K562 (cell line): Measurements from ENCODE around the gene YOD1. TPM values are rescaled to one million over a fixed set of nuclear protein-coding genes. Genes with fewer than 3 reads are reported as not detected.

Experiments used
- ATAC-seq: fragments of 200-7000 bp; cut with Tn5 transposase; 3 replicates; pipeline ENCODE4 v1.9.1; 2020; ENCODE audit warnings: moderate library complexity
- BruUV-seq: library from RNA; stranded (reverse); fragments of 400-500 nt; replicated peaks from 2 replicates; lab custom pipeline; 2021; lab: Mats Ljungman, UMichigan
- CTCF ChIA-PET: fragments of 300-600 bp; formaldehyde crosslinking; extraction: SDS; loops from one replicate; lab custom pipeline; 2021; ENCODE audit warnings: low intra/inter-chr PET ratio; lab: Yijun Ruan, JAX
- POLR2A ChIA-PET: fragments of 300-600, 350-650 bp; sonication (Branson Sonifier 250); formaldehyde crosslinking; extraction: SDS; loops from one replicate; lab custom pipeline; 2021; ENCODE audit warnings: antibody characterized with exemption, inconsistent platforms; lab: Yijun Ruan, JAX
- DNase-seq, 4 experiments: peaks; one replicate each; pipeline versions ENCODE4 v3.0.0 to v3.0.0-alpha.2; 2011 to 2018; ENCODE audit warnings: low spot score in 3 of 4, mixed read lengths in 3 of 4; ENCODE audit errors: extremely low read depth in 1 of 4
- FAIRE-seq: peaks from 2 replicates; lab custom pipeline; 2011; peaks lifted over from hg19 to GRCh38; lab: Jason Lieb, UNC
- H2AFZ ChIP-seq: 2 replicates; pipeline ENCODE4 v1.6.0; 2011; ENCODE audit warnings: low read depth, low read length, control low read depth, inconsistent platforms
- H3K27ac ChIP-seq: fragments of 200-600 bp; 3 replicates; pipeline ENCODE4 v1.8.0; 2011; ENCODE audit warnings: low read depth, mild to moderate bottlenecking, control low read depth, inconsistent platforms, low read length, moderate library complexity, mixed read lengths; ENCODE audit errors: extremely low read depth
- H3K27me3 ChIP-seq, 2 experiments: fragments of 300-600 bp in 1 of 2; 2 replicates in 1 of 2; 3 replicates in 1 of 2; pipeline versions ENCODE4 v1.6.0 to v1.8.0; 2011; ENCODE audit warnings: inconsistent platforms in 2 of 2, low read length in 2 of 2, mild to moderate bottlenecking in 1 of 2, mixed read lengths in 1 of 2, moderate library complexity in 1 of 2; ENCODE audit not compliant: control insufficient read depth in 2 of 2, insufficient read depth in 2 of 2
- H3K36me3 ChIP-seq: fragments of 300-600 bp; 3 replicates; pipeline ENCODE4 v1.8.0; 2011; ENCODE audit warnings: mild to moderate bottlenecking, low read length, inconsistent platforms; ENCODE audit not compliant: control insufficient read depth, insufficient read depth
- H3K4me1 ChIP-seq, 2 experiments: fragments of 200-600 bp in 1 of 2; replicated peaks in 1 of 2; 2 replicates in 1 of 2; 3 replicates in 1 of 2; pipeline versions ENCODE4 v1.5.1 to v1.8.0; 2011; ENCODE audit warnings: inconsistent platforms in 2 of 2, low read length in 2 of 2, mild to moderate bottlenecking in 1 of 2, mixed read lengths in 1 of 2, moderate library complexity in 1 of 2; ENCODE audit not compliant: control insufficient read depth in 2 of 2, insufficient read depth in 2 of 2
- H3K4me2 ChIP-seq: 2 replicates; pipeline ENCODE4 v1.6.1; 2011; ENCODE audit warnings: low read length, control low read depth, inconsistent platforms, mixed read lengths; ENCODE audit not compliant: insufficient read depth
- H3K4me3 ChIP-seq: fragments of 200-600 bp; sonication (generic), shearing (Covaris generic); 2 replicates; pipeline ENCODE4 v1.5.1; 2016; ENCODE audit warnings: control low read depth, inconsistent platforms
- H3K79me2 ChIP-seq: fragments of 200-600 bp; 3 replicates; pipeline ENCODE4 v1.8.0; 2011; ENCODE audit warnings: low read length, inconsistent platforms; ENCODE audit not compliant: control insufficient read depth, insufficient read depth
- H3K9ac ChIP-seq, 2 experiments: 2 replicates each; pipeline versions ENCODE4 v1.6.0 to v1.6.1; 2011; ENCODE audit warnings: low read depth in 2 of 2, low read length in 2 of 2, control low read depth in 1 of 2, inconsistent platforms in 1 of 2, mild to moderate bottlenecking in 1 of 2, mixed read lengths in 1 of 2; ENCODE audit not compliant: insufficient read depth in 1 of 2
- H3K9me1 ChIP-seq: one replicate; pipeline ENCODE4 v1.6.0; 2011; ENCODE audit warnings: inconsistent platforms, mild to moderate bottlenecking, low read length, moderate library complexity; ENCODE audit not compliant: control insufficient read depth, insufficient read depth
- H3K9me3 ChIP-seq: replicated peaks from 2 replicates; pipeline ENCODE4 v1.5.1; 2011; ENCODE audit warnings: low read depth, low read length, inconsistent platforms; ENCODE audit not compliant: control insufficient read depth, insufficient read depth
- H4K20me1 ChIP-seq: replicated peaks from 2 replicates; pipeline ENCODE4 v1.6.1; 2011; ENCODE audit warnings: low read length, inconsistent platforms, mixed read lengths; ENCODE audit not compliant: control insufficient read depth, insufficient read depth
- ASH1L ChIP-seq: fragments of 450-650 bp; IDR thresholded peaks from 2 replicates; pipeline ENCODE4 v1.6.1; 2018; ENCODE audit warnings: borderline replicate concordance, mild to moderate bottlenecking, low read depth; ENCODE audit not compliant: partially characterized antibody
- BRD9 ChIP-seq: fragments of 450-650 bp; IDR thresholded peaks from 2 replicates; pipeline ENCODE4 v1.6.1; 2018; ENCODE audit warnings: low read depth; ENCODE audit not compliant: partially characterized antibody
- ELK1 ChIP-seq: sonication (generic); formaldehyde crosslinking; IDR thresholded peaks from 2 replicates; pipeline ENCODE4 v1.8.1; 2022; ENCODE audit warnings: missing genetic modification reagents
- JUND ChIP-seq, 2 experiments: IDR thresholded peaks; 2 replicates in 1 of 2; 3 replicates in 1 of 2; pipeline ENCODE4 v1.6.1; 2011; ENCODE audit warnings: borderline replicate concordance in 2 of 2, low read depth in 2 of 2, low read length in 2 of 2, improper control_type of control experiment in 1 of 2, missing biosample characterization in 1 of 2, missing genetic modification characterization in 1 of 2, missing genetic modification reagents in 1 of 2
- NCOA6 ChIP-seq: fragments of 450-650 bp; IDR thresholded peaks from 2 replicates; pipeline ENCODE4 v1.6.1; 2017; ENCODE audit warnings: mild to moderate bottlenecking
- ZBTB26 ChIP-seq: fragments of 450-650 bp; formaldehyde crosslinking; IDR thresholded peaks from 2 replicates; pipeline ENCODE4 v1.4.0; 2022; ENCODE audit warnings: missing genetic modification characterization
- ZNF41 ChIP-seq: fragments of 250-450 bp; sonication (Bioruptor Pico); conservative IDR thresholded peaks from 2 replicates; pipeline ENCODE4 v1.4.0; 2020; ENCODE audit warnings: mild to moderate bottlenecking
- ZNF561 ChIP-seq: fragments of 450-650 bp; formaldehyde crosslinking; conservative IDR thresholded peaks from 2 replicates; pipeline ENCODE4 v1.4.0; 2020; ENCODE audit warnings: mild to moderate bottlenecking, moderate library complexity
- WGBS: fragments of 100-300 bp; shearing (Covaris generic); methylation state at CpG from one replicate; pipeline ENCODE4 v1.1.6; 2016; ENCODE audit warnings: low coverage, mixed read lengths; ENCODE audit not compliant: insufficient coverage; ENCODE audit errors: missing lambda C conversion rate; 5-methylcytosine and 5-hydroxymethylcytosine counted together
- in situ Hi-C: fragments of 300-500 bp; cut with MboI; formaldehyde crosslinking; loops from 4 replicates; pipeline ENCODE4 v1.15.0; 2018; ENCODE audit warnings: inconsistent platforms, mixed read lengths
- intact Hi-C: fragments of 100-400 bp; cut with micrococcal nuclease; formaldehyde crosslinking; loops from 2 replicates; pipeline ENCODE4 v1.14.2; 2022
- polyA plus RNA-seq, 8 experiments: library from polyadenylated mRNA; depleted of rRNA in 4 of 8; stranded (reverse) in 5 of 8; unstranded in 3 of 8; fragments of >200 nt; fragmentation: Nextera tagmentation in 2 of 8; fragmentation: Illumina TruSeq in 1 of 8; extraction: Ambion mirVana in 2 of 8; extraction: Trizol in 1 of 8; gene quantifications; 2 replicates each; pipeline versions ENCODE4 v1.2.1 to v1.2.3, GENCODE V29; 2011 to 2014; ENCODE audit warnings: inconsistent platforms in 1 of 8, missing spikeins in 1 of 8
- total RNA-seq, 7 experiments: library from RNA; depleted of rRNA in 6 of 7; stranded (reverse); fragments of >200 nt in 6 of 7; fragmentation: Illumina TruSeq in 2 of 7; extraction: Trizol in 2 of 7; gene quantifications; 2 replicates each; pipeline versions ENCODE4 v1.2.1 to v1.2.3, GENCODE V29; 2011 to 2021; ENCODE audit warnings: low replicate concordance in 1 of 7
- TF ChIP-seq, protein P1 (sequence below): IDR thresholded peaks from 2 replicates; pipeline ENCODE4 v1.6.1; 2014; ENCODE audit warnings: antibody characterized with exemption
- TF ChIP-seq, protein P2 (sequence below): fragments of 450-650 bp; formaldehyde crosslinking; IDR thresholded peaks from 2 replicates; pipeline ENCODE4 v1.4.0; 2020; ENCODE audit warnings: mild to moderate bottlenecking, mixed read lengths

The YOD1 gene
- total and polyA plus RNA-seq, 9 of the 15 experiments (the other 6 are each of a cell fraction or from before 2014, with no cell fraction given), result 18.2 to 78.1 (median 46.9) TPM

GRCh38 chr1:207064561-207064960 lies 13.6 kb upstream of the YOD1 start:
- Histone ChIP-seq H3K4me1 (no peaks in the 10 kb centered on the region), H3K79me2 (no peaks in the 10 kb centered on the region), H3K4me3 (no peak overlapping the region), H3K27ac (no peak overlapping the region), H3K9ac (peak overlapping the region in 1 of 2 experiments; percentile 42; a peak in 1 of 4 replicates), H3K4me2 (no peak overlapping the region), H3K27me3 (no peaks in the 10 kb centered on the region), H2AFZ (no peak overlapping the region), H4K20me1 (no peaks in the 10 kb centered on the region), H3K9me1 (peaks cover 5% of the 10 kb centered on the region), H3K9me3 (no peaks in the 10 kb centered on the region), H3K36me3 (peaks cover 77% of the 10 kb centered on the region)
- ATAC-seq, result no peak
- 94% methylated on average over 7 of the region's 8 CpGs for WGBS
- intact Hi-C loops (no loop called here), in situ Hi-C loops (no loop called here)
- TF ChIP-seq ASH1L, result no peak
- TF ChIP-seq ZBTB26 (CRISPR knock-in tag), result no peak
- no peak for FAIRE-seq
- POLR2A ChIA-PET, result no interaction called here
- BruUV-seq, result no TSS peak
- no peak for DNase-seq
- CTCF ChIA-PET, result no interaction called here

- H3K79me2 ChIP-seq, result no peaks in the 10 kb centered on the region
- no peaks in the 10 kb centered on the region for H4K20me1 ChIP-seq
- no peak overlapping the region for H2AFZ ChIP-seq
- no peak for ATAC-seq
- no peaks in the 10 kb centered on the region; a peak in 2 of 5 replicates for H3K4me1 ChIP-seq
- no peak overlapping the region for H3K4me3 ChIP-seq
- DNase-seq, result no peak
- ChIA-PET CTCF (no interaction called here), POLR2A (interaction anchor here (0.6 to 2.8 kb wide), 3 partner anchors 10 to 503 kb away, joined by 3 to 9 read pairs (median 4); partner anchors contain the start of gene PFKFB2)
- FAIRE-seq, result no peak
- no peak overlapping the region for H3K27ac ChIP-seq
- no TSS peak for BruUV-seq
- H3K36me3 ChIP-seq, result peaks cover 65% of the 10 kb centered on the region
- intact Hi-C loops, result no loop called here
- no peaks in the 10 kb centered on the region for H3K9me3 ChIP-seq
- no peak overlapping the region for H3K4me2 ChIP-seq
- in situ Hi-C loops, result no loop called here
- 63% methylated on average over 5 of the region's 5 CpGs for WGBS
- H3K9ac ChIP-seq, result no peak overlapping the region
- H3K27me3 ChIP-seq, result no peaks in the 10 kb centered on the region
- H3K9me1 ChIP-seq, result peaks cover 5% of the 10 kb centered on the region
- TF ChIP-seq BRD9 (no peak), ZNF41 (CRISPR knock-in tag) (no peak), JUND (IDR thresholded peaks at IDR 0.05; ENCODE audit: borderline replicate concordance, low read depth, low read length) (no peak), JUND (tag; IDR thresholded peaks at IDR 0.05; ENCODE audit: borderline replicate concordance, low read depth, low read length) (no peak), ZNF561 (no peak), NCOA6 (no peak), ELK1 (CRISPR knock-in tag) (no peak)
- TF ChIP-seq, protein P1, sequence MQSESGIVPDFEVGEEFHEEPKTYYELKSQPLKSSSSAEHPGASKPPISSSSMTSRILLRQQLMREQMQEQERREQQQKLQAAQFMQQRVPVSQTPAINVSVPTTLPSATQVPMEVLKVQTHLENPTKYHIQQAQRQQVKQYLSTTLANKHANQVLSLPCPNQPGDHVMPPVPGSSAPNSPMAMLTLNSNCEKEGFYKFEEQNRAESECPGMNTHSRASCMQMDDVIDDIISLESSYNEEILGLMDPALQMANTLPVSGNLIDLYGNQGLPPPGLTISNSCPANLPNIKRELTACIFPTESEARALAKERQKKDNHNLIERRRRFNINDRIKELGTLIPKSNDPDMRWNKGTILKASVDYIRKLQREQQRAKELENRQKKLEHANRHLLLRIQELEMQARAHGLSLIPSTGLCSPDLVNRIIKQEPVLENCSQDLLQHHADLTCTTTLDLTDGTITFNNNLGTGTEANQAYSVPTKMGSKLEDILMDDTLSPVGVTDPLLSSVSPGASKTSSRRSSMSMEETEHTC, result no peak
- TF ChIP-seq, protein P2, sequence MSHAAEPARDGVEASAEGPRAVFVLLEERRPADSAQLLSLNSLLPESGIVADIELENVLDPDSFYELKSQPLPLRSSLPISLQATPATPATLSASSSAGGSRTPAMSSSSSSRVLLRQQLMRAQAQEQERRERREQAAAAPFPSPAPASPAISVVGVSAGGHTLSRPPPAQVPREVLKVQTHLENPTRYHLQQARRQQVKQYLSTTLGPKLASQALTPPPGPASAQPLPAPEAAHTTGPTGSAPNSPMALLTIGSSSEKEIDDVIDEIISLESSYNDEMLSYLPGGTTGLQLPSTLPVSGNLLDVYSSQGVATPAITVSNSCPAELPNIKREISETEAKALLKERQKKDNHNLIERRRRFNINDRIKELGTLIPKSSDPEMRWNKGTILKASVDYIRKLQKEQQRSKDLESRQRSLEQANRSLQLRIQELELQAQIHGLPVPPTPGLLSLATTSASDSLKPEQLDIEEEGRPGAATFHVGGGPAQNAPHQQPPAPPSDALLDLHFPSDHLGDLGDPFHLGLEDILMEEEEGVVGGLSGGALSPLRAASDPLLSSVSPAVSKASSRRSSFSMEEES (CRISPR knock-in tag), result no peak
Measured at GRCh38 chr1:207063014-207063413, 12.0 kb upstream of the YOD1 start.
